ENCODE results near the gene DNAJC5.

GRCh38 chr20:63930971-63931553 lies 36.1 kb downstream of the DNAJC5 start:
- TF ChIP-seq, protein P1, sequence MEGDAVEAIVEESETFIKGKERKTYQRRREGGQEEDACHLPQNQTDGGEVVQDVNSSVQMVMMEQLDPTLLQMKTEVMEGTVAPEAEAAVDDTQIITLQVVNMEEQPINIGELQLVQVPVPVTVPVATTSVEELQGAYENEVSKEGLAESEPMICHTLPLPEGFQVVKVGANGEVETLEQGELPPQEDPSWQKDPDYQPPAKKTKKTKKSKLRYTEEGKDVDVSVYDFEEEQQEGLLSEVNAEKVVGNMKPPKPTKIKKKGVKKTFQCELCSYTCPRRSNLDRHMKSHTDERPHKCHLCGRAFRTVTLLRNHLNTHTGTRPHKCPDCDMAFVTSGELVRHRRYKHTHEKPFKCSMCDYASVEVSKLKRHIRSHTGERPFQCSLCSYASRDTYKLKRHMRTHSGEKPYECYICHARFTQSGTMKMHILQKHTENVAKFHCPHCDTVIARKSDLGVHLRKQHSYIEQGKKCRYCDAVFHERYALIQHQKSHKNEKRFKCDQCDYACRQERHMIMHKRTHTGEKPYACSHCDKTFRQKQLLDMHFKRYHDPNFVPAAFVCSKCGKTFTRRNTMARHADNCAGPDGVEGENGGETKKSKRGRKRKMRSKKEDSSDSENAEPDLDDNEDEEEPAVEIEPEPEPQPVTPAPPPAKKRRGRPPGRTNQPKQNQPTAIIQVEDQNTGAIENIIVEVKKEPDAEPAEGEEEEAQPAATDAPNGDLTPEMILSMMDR (conservative IDR thresholded peaks at IDR 0.05 in 1 of 2, IDR thresholded peaks at IDR 0.05 in 1 of 2; ENCODE audit: extremely low read depth in 1 of 2, insufficient read depth in 1 of 2, low read depth in 1 of 2, low read length in 2 of 2), result no peak
- TF ChIP-seq EZH2 (IDR thresholded peaks at IDR 0.05; ENCODE audit: borderline replicate concordance, low read length), result no peak

Data from mammary epithelial cell (primary cell).